GM19452 (cell line): ENCODE measurements around the gene CNDP1.
A peak's percentile ranks its signal among the peaks of the same experiment; 100 is the strongest.
"Not testable (repeated sequence)": the region's sequence is repeated elsewhere in the genome, so short reads cannot be mapped to it uniquely, and the experiment has no call there.

Experiments used
- ATAC-seq: cut with Tn5 transposase; IDR thresholded peaks from one replicate; pipeline ENCODE4 v1.9.1; 2021; ENCODE audit not compliant: unreplicated experiment

Gene CNDP1

GRCh38 chr18:74541703-74542555, 7.6 kb downstream of the CNDP1 start:
- ATAC-seq, result no peak

GRCh38 chr18:74544898-74545297, 10.6 kb downstream of the CNDP1 start:
- ATAC-seq, result no peak

GRCh38 chr18:74546007-74546406, 11.7 kb downstream of the CNDP1 start:
- ATAC-seq, result no peak

- ATAC-seq, result no peak
These were observed 12.6 kb downstream of the CNDP1 start for GRCh38 chr18:74546751-74547530.

- ATAC-seq, result no peak
These were observed 13.6 kb downstream of the CNDP1 start for GRCh38 chr18:74547860-74548259.

GRCh38 chr18:74549591-74550104, 15.3 kb downstream of the CNDP1 start:
- ATAC-seq, result no peak

GRCh38 chr18:74550886-74551285, 16.6 kb downstream of the CNDP1 start:
- no peak for ATAC-seq

GRCh38 chr18:74551452-74551851, 17.2 kb downstream of the CNDP1 start:
- ATAC-seq, result no peak

- ATAC-seq, result peak; percentile 100
These were observed 17.7 kb downstream of the CNDP1 start for GRCh38 chr18:74551936-74552555.

GRCh38 chr18:74556126-74556525, 21.8 kb downstream of the CNDP1 start:
- ATAC-seq, result no peak

GRCh38 chr18:74558096-74558495, 23.8 kb downstream of the CNDP1 start:
- ATAC-seq, result no peak

GRCh38 chr18:74562131-74562730, 27.9 kb downstream of the CNDP1 start:
- no peak for ATAC-seq

GRCh38 chr18:74562775-74563174, 28.5 kb downstream of the CNDP1 start:
- no peak for ATAC-seq

GRCh38 chr18:74563999-74564398, 29.7 kb downstream of the CNDP1 start:
- ATAC-seq, result no peak

GRCh38 chr18:74565164-74565563, 30.9 kb downstream of the CNDP1 start:
- not testable (repeated sequence) for ATAC-seq

GRCh38 chr18:74565993-74566392, 31.7 kb downstream of the CNDP1 start:
- ATAC-seq, result not testable (repeated sequence)

GRCh38 chr18:74567822-74568221, 33.5 kb downstream of the CNDP1 start:
- no peak for ATAC-seq

GRCh38 chr18:74569401-74569800, 35.1 kb downstream of the CNDP1 start:
- ATAC-seq, result no peak

- no peak for ATAC-seq
These were observed 36.0 kb downstream of the CNDP1 start for GRCh38 chr18:74570266-74570665.

- ATAC-seq, result no peak
These were observed 37.8 kb downstream of the CNDP1 start for GRCh38 chr18:74571895-74572680.
